ENCODE results near the gene MPC1L.

The MPC1L gene

DNA sequence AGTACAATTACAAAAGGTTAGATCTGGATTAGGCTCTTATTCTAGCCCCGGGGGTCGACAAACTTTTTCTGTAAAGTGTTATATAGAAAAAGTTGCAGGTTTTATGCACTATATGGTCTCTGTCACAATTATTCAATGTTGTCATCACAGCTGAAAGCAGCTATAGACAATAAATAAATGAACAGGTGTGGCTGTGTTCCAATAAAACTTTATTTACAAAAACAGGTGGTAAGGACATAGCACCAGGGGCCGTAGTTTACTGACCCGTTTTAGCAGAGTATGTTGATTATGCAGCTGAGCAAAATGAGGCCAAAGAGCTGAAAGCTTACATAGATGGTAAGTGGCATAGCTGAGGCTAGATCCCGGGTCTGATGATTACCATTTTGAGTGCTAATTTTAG lies 37.2 kb downstream of the MPC1L start:
- Histone ChIP-seq H3K9ac (ENCODE audit: low read length) (no peak overlapping the region), H3K4me1 (ENCODE audit: control insufficient read depth, insufficient read depth, low read length) (peaks cover 3% of the 10 kb centered on the region; the same call in 1 of the 2 replicates), H3K27ac (ENCODE audit: low read depth, low read length) (no peak overlapping the region), H3K27me3 (ENCODE audit: control insufficient read depth, insufficient read depth, low read length) (no peaks in the 10 kb centered on the region), H3K9me3 (ENCODE audit: control insufficient read depth, insufficient read depth, low read depth, low read length) (peaks cover under 1% of the 10 kb centered on the region; the same call in 1 of the 2 replicates), H3K36me3 (ENCODE audit: control insufficient read depth, insufficient read depth, low read length) (peaks cover 70% of the 10 kb centered on the region), H3K4me3 (ENCODE audit: low read depth, low read length) (no peak overlapping the region)

GRCh38 chrX:40661489-40661888 lies 38.3 kb downstream of the MPC1L start:
- Histone ChIP-seq H3K4me3 (ENCODE audit: low read depth, low read length) (no peak overlapping the region), H3K4me1 (ENCODE audit: control insufficient read depth, insufficient read depth, low read length) (peaks cover 3% of the 10 kb centered on the region; the same call in 1 of the 2 replicates), H3K27ac (ENCODE audit: low read depth, low read length) (no peak overlapping the region), H3K9me3 (ENCODE audit: control insufficient read depth, insufficient read depth, low read depth, low read length) (no peaks in the 10 kb centered on the region), H3K9ac (ENCODE audit: low read length) (no peak overlapping the region), H3K27me3 (ENCODE audit: control insufficient read depth, insufficient read depth, low read length) (no peaks in the 10 kb centered on the region), H3K36me3 (ENCODE audit: control insufficient read depth, insufficient read depth, low read length) (peaks cover 75% of the 10 kb centered on the region)

DNA sequence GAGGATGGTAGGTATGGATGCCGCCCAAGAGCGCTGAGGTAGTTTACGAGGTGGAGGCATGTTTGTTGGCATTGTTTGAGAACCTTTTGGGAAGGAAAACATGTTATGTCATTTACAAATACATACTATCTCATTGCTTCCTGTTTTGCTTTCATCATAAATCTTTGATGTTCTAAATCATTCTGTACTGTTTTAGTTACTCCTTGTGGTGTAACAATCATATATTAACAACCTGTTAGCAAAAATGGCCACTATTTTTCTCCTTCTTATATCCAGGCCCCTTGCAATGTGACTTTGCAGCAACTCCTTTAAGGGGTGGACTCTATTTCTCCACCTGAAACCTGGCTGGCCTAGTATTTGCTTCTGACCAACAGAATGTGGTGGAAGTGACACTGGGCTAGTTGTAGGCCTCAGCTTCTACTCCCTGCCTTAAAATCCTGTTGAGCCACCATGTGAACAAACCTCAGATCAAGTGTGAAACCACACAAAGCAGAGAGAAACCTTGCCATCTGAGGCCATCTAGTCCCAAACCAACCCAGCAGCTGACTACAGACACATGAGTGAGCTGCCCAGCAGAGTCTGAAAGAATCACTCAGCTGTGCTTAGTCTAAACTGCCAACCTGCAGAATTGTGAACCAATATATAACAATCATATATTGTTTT lies 40.0 kb downstream of the MPC1L start:
- H3K27ac ChIP-seq (ENCODE audit: low read depth, low read length), result no peak overlapping the region
- no peak overlapping the region for H3K4me3 ChIP-seq (ENCODE audit: low read depth, low read length)
- H3K4me1 ChIP-seq (ENCODE audit: control insufficient read depth, insufficient read depth, low read length), result peaks cover 3% of the 10 kb centered on the region; the same call in 1 of the 2 replicates
- no peak overlapping the region for H3K9ac ChIP-seq (ENCODE audit: low read length)
- H3K27me3 ChIP-seq (ENCODE audit: control insufficient read depth, insufficient read depth, low read length), result no peaks in the 10 kb centered on the region
- no peaks in the 10 kb centered on the region for H3K9me3 ChIP-seq (ENCODE audit: control insufficient read depth, insufficient read depth, low read depth, low read length)
- H3K36me3 ChIP-seq (ENCODE audit: control insufficient read depth, insufficient read depth, low read length), result peaks cover 76% of the 10 kb centered on the region

GRCh38 chrX:40663880-40664630 lies 40.8 kb downstream of the MPC1L start:
- H3K36me3 ChIP-seq (ENCODE audit: control insufficient read depth, insufficient read depth, low read length), result peaks cover 77% of the 10 kb centered on the region
- no peak overlapping the region for H3K9ac ChIP-seq (ENCODE audit: low read length)
- H3K4me1 ChIP-seq (ENCODE audit: control insufficient read depth, insufficient read depth, low read length), result peaks cover 3% of the 10 kb centered on the region; the same call in 1 of the 2 replicates
- no peaks in the 10 kb centered on the region for H3K27me3 ChIP-seq (ENCODE audit: control insufficient read depth, insufficient read depth, low read length)
- H3K9me3 ChIP-seq (ENCODE audit: control insufficient read depth, insufficient read depth, low read depth, low read length), result no peaks in the 10 kb centered on the region
- no peak overlapping the region for H3K4me3 ChIP-seq (ENCODE audit: low read depth, low read length)
- no peak overlapping the region for H3K27ac ChIP-seq (ENCODE audit: low read depth, low read length)

DNA sequence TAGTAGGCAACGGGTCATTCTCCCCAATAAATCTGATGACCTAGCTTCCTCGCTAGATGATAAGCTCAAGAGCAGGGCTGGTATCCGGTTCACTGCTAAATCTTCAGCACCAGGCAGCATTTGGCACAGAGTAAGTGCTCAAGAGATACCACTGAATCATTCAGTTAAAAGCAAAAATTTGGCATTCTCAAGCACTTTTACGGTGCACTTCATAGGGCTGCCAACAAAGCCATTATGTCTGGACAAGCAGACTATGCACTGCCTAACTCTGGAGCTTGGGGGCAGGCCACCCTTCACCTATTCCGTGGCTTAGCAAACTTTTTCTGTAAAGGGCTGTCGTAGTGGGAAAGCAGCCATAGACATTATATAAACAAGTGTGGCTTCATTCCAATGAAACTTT lies 47.9 kb downstream of the MPC1L start:
- peaks cover 85% of the 10 kb centered on the region for H3K36me3 ChIP-seq (ENCODE audit: control insufficient read depth, insufficient read depth, low read length)
- no peaks in the 10 kb centered on the region for H3K27me3 ChIP-seq (ENCODE audit: control insufficient read depth, insufficient read depth, low read length)
- no peaks in the 10 kb centered on the region; the same call in 1 of the 2 replicates for H3K9me3 ChIP-seq (ENCODE audit: control insufficient read depth, insufficient read depth, low read depth, low read length)
- H3K9ac ChIP-seq (ENCODE audit: low read length), result no peak overlapping the region
- no peak overlapping the region for H3K4me3 ChIP-seq (ENCODE audit: low read depth, low read length)
- no peaks in the 10 kb centered on the region for H3K4me1 ChIP-seq (ENCODE audit: control insufficient read depth, insufficient read depth, low read length)
- H3K27ac ChIP-seq (ENCODE audit: low read depth, low read length), result no peak overlapping the region

Measured in HUES6 (cell line).